ENCODE results near the gene PAQR6.
A peak's percentile ranks its signal among the peaks of the same experiment; 100 is the strongest.

Gene PAQR6, protein sequence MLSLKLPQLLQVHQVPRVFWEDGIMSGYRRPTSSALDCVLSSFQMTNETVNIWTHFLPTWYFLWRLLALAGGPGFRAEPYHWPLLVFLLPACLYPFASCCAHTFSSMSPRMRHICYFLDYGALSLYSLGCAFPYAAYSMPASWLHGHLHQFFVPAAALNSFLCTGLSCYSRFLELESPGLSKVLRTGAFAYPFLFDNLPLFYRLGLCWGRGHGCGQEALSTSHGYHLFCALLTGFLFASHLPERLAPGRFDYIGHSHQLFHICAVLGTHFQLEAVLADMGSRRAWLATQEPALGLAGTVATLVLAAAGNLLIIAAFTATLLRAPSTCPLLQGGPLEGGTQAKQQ

GRCh38 chr1:156247460-156248322, at the start of gene PAQR6:
Gene PAQR6, minus strand, starts transcription at chr1:156248056. Its CDS starts 1,325 bp downstream, at chr1:156246731.
- DNase-seq = no peak

GRCh38 chr1:156295391-156295947, 47.6 kb upstream of the PAQR6 start, which contains the start of gene GLMP:
Gene GLMP, minus strand, starts transcription at chr1:156295679. Its CDS starts 34 bp downstream, at chr1:156295645.
- peak; percentile 46 to 61 for DNase-seq

- no peak for DNase-seq
Observed at GRCh38 chr1:156293895-156294294, 46.0 kb upstream of the PAQR6 start.

- no peak for DNase-seq
Observed at GRCh38 chr1:156293098-156293434, 45.2 kb upstream of the PAQR6 start.

DNA sequence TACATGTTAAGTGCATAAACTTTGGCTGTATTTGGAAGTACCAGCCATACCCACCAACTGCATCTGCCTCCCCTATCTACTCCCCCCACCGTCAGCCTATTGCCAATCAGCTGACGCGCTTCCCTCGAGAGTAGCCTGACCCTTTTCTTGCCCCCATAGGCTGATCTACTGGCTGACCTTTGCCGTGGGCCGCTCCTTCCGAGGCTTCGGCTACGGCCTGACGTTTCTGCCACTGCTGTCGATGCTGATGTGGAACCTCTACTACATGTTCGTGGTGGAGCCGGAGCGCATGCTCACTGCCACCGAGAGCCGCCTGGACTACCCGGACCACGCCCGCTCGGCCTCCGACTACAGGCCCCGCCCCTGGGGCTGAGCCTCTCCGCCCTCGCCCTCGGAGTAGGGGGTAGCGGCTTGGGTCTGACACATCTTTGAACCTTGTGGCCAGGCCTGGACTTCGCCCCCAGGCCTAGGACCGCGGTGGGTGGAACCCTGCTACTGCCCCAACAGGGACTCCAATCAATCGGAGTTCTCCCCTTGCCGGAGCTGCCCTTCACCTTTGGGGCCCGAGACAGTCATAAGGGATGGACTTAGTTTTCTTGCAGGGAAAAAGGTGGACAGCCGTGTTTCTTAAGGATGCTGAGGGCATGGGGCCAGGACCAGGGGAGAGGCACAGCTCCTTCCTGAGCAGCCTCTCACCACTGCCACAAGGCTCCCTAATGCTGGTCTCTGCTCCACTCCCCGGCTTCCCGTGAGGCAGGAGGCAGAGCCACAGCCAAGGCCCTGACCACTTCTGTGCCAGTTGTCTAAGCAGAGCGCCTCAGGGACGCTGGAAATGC, 43.6 kb upstream of the PAQR6 start:
- DNase-seq = peak; percentile 17 to 67

GRCh38 chr1:156289857-156290256, 42.0 kb upstream of the PAQR6 start:
- DNase-seq = no peak

DNA sequence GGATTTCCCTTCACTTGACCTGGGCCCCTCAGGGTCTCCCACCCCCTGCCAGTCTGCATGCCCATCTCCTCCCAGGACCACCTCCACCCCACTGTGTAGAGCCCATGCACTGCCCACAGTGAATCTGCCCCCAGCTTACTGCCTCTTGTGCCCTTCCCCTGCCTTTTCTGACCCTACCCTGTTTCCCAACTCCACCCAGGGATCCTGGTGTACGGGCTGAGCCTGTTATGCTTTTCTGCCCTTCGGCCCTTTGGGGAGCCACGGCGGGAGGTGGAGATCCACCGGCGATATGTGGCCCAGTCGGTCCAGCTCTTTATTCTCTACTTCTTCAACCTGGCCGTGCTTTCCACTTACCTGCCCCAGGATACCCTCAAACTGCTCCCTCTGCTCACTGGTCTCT, 38.2 kb upstream of the PAQR6 start:
- no peak for DNase-seq

GRCh38 chr1:156285437-156285836, 37.6 kb upstream of the PAQR6 start:
- no peak for DNase-seq

GRCh38 chr1:156284757-156285156, 36.9 kb upstream of the PAQR6 start:
- DNase-seq = no peak

GRCh38 chr1:156284112-156284511, 36.3 kb upstream of the PAQR6 start, which contains the start of gene TMEM79:
Gene TMEM79, plus strand, starts transcription at chr1:156284325. Its CDS starts 902 bp downstream, at chr1:156285227.
- DNase-seq = no peak

- DNase-seq = no peak
Observed at GRCh38 chr1:156283521-156283920, 35.7 kb upstream of the PAQR6 start.

DNA sequence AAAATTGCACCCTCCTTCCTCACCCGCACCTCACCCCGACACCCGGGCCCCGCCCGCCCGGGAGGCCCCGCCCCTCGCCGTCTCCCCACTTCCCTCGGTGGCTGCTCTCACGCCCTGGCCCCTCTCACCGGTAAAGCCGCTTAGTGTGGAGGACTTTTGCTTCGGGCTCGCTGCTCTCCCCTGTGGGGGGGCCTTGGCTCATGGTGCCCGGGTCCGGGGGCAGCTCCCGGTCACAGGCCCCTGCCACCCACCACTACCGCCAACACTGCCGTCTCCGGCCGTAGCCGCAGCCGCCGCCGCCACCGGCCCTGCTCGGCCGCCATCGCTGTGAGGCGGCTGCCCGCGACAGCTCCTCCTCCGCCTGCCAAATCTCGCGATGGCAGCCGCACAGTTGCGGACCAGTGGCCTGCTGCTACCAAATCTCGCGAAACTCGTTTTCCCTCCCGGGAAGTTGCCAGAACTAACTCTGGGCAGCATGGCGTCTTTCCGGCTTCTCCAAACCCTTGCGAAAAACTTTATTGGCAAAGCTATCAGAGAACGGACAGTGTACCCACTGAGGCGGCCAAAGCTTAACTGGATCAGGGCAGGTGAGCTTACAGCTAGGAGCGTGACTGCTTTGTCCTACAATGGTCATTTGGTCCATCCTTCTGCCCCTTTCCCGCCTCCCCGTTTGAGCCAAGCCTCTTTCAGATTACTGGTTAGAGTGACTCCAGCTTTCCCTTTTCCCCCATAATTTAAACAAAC, 34.8 kb upstream of the PAQR6 start, which contains the start of gene SMG5:
SMG5 (minus strand) TSS at position 347 of the 744 bp plus-strand sequence; CDS start at position 202, 145 bp downstream.
- peak; percentile 98 for DNase-seq

DNA sequence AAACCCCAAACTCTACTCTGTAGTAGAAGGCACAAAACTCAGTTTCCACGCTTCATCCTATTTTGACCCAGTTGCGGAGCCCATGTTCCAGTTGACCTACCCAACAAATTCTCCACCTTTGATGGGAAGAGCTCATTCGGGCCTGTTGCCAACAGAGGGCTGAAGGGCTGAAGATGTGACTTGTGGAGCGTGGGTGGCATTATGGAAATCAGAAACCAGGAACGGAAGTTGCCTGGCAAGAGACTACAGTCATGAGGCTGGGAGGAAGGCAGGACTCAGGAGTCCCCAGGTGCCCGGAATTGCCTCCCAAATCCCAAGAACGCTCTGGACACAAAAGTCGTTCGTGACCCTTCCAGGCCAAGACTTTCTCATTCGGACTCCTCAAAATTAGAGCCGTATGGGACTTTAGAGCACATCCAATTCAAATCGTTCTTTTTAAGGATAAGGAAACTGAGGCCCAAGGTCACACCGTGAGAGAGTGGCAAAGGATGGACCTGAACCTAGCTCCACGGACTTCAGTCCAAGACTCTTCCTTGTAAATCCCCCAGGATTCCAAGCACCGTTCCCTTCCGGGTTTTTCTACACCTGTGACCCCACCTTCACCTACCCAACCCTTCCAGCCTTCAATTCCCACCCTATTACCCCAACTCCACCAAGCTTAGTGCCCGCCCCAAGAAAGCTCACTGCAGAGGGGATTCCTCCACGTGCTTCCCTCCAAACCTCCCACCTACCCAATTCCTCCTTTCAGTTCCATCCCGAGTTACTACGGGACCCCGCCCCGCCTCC, 34.0 kb upstream of the PAQR6 start:
- DNase-seq = no peak

- DNase-seq = peak; percentile 17 to 22
Observed at GRCh38 chr1:156281281-156281680, 33.4 kb upstream of the PAQR6 start.

DNA sequence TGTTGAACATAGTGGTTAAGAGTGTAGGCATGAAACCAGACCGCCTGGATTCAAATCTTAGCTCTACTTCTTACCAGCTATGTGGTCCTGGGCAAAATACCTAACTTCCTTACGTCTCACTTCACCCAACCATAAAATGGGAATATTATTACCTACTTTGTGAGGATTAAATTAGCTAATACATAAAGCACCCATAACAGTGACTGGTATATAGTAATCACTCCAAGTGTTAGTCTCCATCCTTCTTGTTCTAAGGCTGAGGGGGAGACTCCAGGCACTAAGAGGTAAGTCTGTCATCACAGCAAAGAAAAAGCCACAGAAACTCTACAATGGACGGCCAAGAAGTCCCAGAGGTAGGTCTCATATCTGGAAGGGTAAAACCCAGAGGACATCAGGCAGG, 32.0 kb upstream of the PAQR6 start:
- DNase-seq = no peak

GRCh38 chr1:156276966-156277381, 29.1 kb upstream of the PAQR6 start:
- no peak for DNase-seq

DNA sequence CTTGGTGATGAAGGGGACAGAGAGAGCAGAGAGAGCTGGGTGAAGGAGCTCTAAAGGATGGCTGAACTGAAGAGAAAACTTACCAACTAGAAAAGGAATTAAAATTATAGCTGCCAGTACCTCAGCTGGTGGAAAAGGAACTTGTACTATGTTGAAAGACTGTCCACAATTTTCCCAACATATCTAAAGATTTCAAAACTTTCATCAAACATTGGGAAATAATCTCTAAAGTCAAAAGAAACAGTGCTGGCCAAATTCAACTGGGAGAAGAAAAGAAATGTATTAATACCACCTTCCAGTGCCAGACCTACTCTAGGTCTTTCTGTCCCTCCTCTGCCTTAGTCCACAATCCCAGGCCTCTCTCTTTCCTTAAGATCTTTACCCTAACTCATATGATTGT, 28.7 kb upstream of the PAQR6 start:
- no peak for DNase-seq

GRCh38 chr1:156270314-156270713, 22.5 kb upstream of the PAQR6 start:
- no peak for DNase-seq

DNA sequence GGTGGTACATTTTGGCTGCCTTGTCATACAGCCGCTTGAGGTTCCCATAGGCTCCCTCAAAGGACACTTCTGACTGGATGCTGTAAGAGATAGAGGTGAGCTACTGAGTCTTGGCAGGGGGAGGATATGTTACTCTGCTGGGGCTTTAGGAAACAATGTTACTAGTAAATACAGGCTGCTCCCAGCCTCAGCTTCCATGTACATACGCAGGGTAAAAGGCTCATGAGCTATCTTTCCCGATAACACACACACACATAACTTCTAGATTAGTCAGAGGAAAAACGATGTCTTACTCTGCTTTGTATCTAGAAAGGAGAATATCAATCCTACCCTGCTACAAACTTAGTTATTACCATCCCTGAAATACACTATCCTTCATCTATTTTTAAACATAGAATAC, 20.5 kb upstream of the PAQR6 start:
- DNase-seq = no peak

- DNase-seq = no peak
Observed at GRCh38 chr1:156266051-156266450, 18.2 kb upstream of the PAQR6 start.

DNA sequence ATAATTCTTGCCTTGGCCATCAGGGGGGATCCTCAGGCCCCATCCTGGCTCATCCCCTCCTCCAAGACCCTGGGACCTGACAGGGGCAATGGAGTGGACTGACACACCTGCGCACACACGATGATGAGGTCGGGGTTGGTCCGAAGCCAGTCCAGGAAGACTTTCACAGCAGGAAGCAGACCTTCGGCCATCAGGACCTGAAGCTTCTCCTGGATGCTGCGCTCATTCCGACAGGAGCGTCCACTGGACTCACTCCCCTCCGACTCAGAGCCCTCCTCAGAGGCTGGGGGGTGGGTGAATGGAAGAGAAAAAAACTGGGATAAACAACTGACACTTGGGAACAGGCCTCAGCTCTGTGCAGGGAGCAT, 15.4 kb upstream of the PAQR6 start:
- no peak for DNase-seq

Measured in CD4-positive, alpha-beta T cell treated with Interleukin-4 for 1 hour (primary cell).